ENCODE measurements around the gene EREG.
"Not testable (repeated sequence)": the region's sequence is repeated elsewhere in the genome, so short reads cannot be mapped to it uniquely, and the experiment has no call there.

EREG gene

DNA sequence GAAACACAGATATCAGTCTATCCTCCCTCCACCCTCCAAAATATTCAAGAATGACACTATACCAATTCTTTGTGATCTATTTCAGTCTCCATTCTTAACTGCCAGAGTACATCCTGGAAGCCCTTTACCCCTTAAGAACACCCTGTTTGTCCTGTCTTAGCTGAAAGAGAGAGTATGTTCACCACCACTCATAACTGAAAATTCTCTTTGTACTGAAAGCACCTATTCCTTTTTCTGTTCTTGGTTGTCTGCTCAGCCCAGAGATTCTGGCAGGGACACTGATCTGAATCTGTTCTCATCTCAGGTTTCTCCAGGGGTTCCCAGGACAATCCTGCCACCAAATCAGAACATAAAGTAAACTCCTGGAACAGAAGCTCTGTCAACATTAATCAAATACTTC, 25.4 kb upstream of the EREG start:
- H3K4me3 ChIP-seq (ENCODE audit: low read depth, low read length): no peak overlapping the region
- TF ChIP-seq, protein P1, sequence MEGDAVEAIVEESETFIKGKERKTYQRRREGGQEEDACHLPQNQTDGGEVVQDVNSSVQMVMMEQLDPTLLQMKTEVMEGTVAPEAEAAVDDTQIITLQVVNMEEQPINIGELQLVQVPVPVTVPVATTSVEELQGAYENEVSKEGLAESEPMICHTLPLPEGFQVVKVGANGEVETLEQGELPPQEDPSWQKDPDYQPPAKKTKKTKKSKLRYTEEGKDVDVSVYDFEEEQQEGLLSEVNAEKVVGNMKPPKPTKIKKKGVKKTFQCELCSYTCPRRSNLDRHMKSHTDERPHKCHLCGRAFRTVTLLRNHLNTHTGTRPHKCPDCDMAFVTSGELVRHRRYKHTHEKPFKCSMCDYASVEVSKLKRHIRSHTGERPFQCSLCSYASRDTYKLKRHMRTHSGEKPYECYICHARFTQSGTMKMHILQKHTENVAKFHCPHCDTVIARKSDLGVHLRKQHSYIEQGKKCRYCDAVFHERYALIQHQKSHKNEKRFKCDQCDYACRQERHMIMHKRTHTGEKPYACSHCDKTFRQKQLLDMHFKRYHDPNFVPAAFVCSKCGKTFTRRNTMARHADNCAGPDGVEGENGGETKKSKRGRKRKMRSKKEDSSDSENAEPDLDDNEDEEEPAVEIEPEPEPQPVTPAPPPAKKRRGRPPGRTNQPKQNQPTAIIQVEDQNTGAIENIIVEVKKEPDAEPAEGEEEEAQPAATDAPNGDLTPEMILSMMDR (IDR thresholded peaks at IDR 0.05; ENCODE audit: borderline replicate concordance, insufficient read depth, low read depth, low read length): no peak

DNA sequence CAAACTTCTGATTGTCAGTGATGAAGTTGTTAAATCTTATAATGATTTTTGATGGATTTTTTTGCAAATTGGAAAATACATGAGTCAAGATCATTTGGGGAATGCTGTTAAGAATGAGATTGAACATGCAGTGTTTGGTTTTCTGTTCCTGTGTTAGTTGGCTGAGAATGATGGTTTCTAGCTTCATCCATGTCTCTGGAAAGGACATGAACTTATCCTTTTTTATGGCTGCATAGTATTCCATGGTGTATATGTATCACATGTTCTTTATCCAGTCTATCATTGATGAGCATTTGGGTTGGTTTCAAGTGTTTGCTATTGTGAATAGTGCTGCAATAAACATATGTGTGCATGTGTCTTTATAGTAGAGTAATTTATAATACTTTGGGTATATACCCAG, 24.5 kb upstream of the EREG start:
- H3K4me3 ChIP-seq (ENCODE audit: low read depth, low read length): not testable (repeated sequence)

GRCh38 chr4:74344031-74344430, 20.9 kb upstream of the EREG start:
- no peak overlapping the region for H3K4me3 ChIP-seq (ENCODE audit: low read depth, low read length)
- TF ChIP-seq, protein P1 (IDR thresholded peaks at IDR 0.05; ENCODE audit: borderline replicate concordance, insufficient read depth, low read depth, low read length): no peak

GRCh38 chr4:74353858-74354257, 11.1 kb upstream of the EREG start:
- TF ChIP-seq, protein P1 (IDR thresholded peaks at IDR 0.05; ENCODE audit: borderline replicate concordance, insufficient read depth, low read depth, low read length): no peak
- no peak overlapping the region for H3K4me3 ChIP-seq (ENCODE audit: low read depth, low read length)

GRCh38 chr4:74357965-74358364, 7.0 kb upstream of the EREG start:
- no peak overlapping the region for H3K4me3 ChIP-seq (ENCODE audit: low read depth, low read length)
- TF ChIP-seq, protein P1 (IDR thresholded peaks at IDR 0.05; ENCODE audit: borderline replicate concordance, insufficient read depth, low read depth, low read length): no peak

GRCh38 chr4:74361671-74362070, 3.3 kb upstream of the EREG start:
- H3K4me3 ChIP-seq (ENCODE audit: low read depth, low read length): no peak overlapping the region
- TF ChIP-seq, protein P1 (IDR thresholded peaks at IDR 0.05; ENCODE audit: borderline replicate concordance, insufficient read depth, low read depth, low read length): no peak

DNA sequence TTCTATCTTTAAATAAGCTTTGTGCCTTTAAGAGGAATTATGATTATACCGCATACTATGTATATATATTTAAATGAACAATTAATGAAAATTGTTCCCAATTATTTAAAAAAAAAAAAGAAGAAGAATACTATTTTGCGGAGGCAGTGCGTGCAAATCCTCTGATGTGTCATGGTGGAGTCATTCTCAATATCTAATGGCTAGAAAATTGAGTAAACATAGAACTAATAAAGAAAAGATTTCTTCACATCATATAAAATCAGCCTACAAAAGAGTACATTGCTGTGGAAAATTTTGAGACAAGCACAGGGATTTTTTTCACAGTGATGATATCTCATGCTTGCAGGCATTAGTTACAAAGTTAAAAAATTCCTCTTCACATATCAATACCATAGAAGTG, 2.6 kb upstream of the EREG start:
- H3K4me3 ChIP-seq (ENCODE audit: low read depth, low read length): no peak overlapping the region

More for the DNA sequence above, 2.6 kb upstream of the EREG start:
- TF ChIP-seq, protein P1 (IDR thresholded peaks at IDR 0.05; ENCODE audit: borderline replicate concordance, insufficient read depth, low read depth, low read length): no peak
